ENCODE results near the gene RPRD2.

- TF ChIP-seq CTCF (IDR thresholded peaks at IDR 0.05) (no peak), EZH2 (IDR thresholded peaks at IDR 0.05; ENCODE audit: borderline replicate concordance, insufficient read depth, low read depth, low read length, poor library complexity, severe bottlenecking) (no peak)
These were observed 151.0 kb downstream of the RPRD2 start for GRCh38 chr1:150514913-150515327.
